GM18502 (cell line): Measurements from ENCODE around the gene ZBTB44.
"Not testable (repeated sequence)": the region's sequence is repeated elsewhere in the genome, so short reads cannot be mapped to it uniquely, and the experiment has no call there.

ENCODE experiments used
- ATAC-seq: cut with Tn5 transposase; IDR thresholded peaks from one replicate; pipeline ENCODE4 v1.9.1; 2021; ENCODE audit warnings: mild to moderate bottlenecking; ENCODE audit not compliant: unreplicated experiment, poor library complexity

ZBTB44 gene

DNA sequence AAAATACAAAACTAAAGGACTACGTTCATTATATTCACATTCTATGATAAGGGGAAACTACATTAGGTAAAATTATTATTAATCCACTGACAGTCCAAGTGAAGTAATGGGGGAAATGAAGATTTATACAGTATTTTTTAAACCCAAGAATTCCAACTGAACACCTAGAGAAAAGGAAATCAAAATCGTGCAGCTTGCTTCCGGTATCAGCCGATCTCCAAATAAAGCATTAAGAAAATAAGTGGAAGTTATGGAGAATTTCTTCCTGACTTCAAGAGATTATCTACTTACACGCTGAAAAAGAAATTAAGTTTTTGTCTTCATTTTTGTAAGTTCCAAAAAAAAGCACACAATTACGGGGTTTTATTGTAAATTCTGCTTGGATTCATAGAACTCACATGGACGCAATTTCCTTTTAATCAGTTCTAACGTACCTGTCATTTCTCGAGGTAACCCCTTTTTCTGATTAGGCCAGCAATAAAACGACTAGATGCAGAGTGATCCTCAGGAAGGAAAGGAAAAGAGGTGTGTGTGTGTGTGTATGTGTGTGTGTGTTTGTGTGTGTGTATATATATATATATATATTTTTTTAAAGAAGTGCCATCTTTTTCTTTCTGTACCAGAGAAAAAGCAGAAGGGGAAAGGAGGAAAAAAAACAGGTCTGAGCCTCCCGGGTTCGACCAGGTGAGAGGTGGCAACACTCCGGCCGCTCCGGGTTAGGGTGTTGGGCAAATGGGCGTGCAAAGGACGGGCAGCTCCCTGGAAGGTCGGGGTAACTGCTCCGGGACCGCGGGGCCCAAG is 1.1 kb downstream of the ZBTB44 start:
- ATAC-seq: no peak

DNA sequence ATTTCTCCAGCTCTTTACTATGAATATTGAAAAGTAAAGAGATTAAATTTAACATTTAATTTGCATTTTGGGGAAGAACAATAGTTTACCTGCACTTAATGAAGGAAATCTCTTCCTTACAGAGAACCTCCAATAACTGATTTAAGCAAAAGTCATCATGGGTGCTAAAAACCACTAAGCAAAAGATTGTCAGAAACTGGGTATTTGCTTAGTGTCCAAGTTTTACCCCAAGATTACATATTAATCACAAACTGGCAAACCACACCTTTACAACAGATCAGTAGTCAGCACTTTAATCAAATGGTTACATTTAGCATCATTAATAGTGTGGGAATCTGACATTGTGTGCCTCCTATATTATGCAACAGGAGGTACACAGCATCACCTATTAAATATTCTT is 2.7 kb downstream of the ZBTB44 start:
- ATAC-seq: no peak

DNA sequence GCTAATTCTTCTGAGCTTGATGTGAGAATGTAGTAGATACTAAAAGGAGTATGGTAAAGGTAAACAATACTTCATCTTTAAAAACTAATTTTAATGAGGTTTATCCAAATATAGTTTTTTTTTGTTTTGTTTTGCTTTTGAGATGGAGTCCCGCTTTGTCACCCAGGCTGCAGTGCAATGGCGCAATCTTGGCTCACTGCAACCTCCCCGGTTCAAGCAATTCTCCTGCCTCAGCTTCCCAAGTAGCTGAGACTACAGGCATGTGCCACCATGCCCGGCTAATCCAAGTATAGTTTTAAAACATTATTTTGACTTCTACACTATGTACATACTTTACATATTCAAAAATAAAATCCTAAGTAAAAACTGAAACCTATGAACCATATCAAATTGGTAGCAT is 4.1 kb downstream of the ZBTB44 start:
- ATAC-seq: no peak

DNA sequence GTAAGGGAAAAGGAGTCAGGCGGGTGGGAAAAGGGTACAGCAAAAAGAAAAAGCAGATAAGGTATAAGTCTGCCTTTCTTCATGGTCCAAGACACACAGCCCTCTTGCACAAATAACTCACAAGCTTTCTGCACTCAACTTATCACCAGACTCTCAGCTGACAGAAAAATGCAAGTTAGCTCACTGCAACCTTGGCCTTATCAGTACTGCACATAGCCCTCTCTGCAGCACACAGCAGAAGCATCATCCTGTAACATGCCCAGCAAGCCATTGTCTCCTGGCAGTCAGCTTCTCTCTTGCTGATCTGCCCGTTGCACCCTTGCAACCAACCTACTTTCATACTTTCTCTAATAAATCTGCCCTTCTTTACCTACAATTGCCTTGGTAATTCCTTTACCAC is 5.8 kb downstream of the ZBTB44 start:
- no peak for ATAC-seq

DNA sequence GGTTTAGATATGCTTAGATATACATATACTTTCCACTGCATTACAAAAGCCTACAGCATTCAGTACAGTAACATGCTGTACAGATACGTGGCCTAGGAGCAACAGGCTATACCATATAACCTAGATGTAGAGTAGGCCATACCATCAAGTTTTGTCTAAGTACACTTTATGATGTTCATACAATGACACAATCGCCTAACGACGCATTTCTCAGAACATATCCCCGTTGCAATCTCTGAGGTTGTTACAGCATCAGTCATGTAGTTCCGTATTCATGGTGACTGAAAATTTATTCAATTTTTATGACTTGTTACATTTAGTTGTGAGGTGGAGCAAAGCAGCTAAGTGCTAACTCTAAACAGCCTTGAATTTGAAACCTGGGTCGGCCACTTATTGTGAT is 6.7 kb downstream of the ZBTB44 start:
- ATAC-seq: no peak

DNA sequence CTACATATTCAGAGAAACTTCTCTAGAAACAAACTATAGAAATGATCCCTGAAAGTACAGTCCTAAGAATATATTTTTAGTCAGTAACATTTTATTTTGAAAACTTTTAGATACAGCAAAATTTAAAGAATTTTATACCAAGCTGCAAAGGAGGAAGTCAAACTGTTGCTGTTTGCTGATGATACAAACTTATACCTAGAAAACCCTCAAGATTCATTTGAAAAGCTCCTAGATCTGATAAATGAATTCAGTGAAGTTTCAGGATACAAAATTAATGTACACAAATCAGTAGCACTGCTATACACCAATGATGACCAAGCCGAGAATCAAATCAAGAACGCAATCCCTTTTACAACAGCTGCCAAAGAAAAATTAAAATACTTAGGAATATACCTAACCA is 10.1 kb downstream of the ZBTB44 start:
- no peak for ATAC-seq

DNA sequence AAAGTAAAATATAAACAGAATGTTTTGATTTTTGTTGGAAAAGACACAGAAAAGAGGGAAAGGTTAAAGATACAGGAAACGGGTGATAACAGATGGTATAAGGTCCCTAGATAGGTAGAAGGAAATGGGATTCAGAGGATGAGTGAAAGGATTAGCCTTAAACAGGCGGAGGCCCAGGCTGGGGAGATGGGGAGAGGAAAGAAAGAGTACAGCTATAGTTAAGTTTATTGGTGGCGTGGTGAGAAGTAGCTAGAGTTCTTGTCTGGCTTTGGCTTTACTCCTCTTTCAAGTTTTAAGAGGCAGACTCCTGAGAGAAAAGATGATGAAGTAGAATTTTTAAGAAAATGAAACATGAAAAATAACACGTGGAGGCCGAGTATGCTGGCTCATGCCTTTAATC is 13.7 kb downstream of the ZBTB44 start:
- ATAC-seq: no peak

DNA sequence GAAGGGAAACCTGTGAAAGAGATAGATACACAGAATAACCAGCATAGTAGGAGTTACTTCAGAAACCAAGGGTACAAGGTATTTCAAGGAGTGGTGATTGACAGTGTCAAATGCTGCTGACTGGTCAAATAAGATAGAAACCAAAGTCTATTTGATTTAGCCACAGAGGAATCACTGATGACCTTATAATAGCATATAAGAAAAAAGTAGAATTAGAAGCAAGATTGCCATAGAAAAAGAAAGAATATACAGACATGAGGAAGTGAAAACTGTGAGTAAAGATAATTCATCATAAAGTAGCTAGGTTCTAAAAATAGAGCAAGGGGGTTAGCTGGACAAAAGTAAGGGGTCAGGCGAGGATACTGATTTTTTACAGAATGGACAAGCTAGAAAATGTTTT is 14.2 kb downstream of the ZBTB44 start:
- ATAC-seq: no peak

DNA sequence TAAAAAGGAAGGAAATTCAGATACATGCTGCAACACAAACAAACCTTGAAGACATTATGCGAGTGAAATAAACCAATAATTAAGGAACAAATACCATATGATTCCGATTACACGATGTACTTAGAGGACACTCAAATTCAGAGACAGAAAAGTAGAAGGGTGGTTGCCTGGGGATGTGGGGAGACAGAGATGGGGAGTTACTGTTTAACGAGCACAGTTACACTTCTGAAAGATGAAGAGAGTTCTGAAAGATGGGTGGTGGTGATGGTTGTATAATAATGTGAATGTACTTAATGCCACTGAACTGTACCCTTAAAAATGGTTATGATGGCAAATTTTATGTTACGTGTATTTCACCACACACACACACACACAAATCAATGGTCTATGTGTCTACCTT is 14.7 kb downstream of the ZBTB44 start:
- ATAC-seq: no peak

DNA sequence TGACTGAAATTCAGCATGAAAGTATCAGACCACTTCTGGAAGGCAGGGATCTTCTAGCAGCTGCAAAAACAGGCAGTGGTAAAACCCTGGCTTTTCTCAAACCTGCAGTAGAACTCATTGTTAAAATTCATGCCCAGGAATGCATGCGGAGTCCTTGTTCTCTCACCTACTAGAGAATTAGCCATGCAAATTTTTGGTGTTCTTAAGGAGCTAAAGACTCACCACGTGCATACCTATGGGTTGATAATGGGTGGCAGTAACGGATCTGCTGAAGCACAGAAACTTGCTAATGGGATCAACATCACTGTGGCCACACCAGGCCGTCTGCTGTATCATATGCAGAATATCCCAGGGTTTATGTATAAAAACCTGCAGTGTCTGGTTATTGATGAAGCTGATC is 19.1 kb downstream of the ZBTB44 start:
- ATAC-seq: no peak

DNA sequence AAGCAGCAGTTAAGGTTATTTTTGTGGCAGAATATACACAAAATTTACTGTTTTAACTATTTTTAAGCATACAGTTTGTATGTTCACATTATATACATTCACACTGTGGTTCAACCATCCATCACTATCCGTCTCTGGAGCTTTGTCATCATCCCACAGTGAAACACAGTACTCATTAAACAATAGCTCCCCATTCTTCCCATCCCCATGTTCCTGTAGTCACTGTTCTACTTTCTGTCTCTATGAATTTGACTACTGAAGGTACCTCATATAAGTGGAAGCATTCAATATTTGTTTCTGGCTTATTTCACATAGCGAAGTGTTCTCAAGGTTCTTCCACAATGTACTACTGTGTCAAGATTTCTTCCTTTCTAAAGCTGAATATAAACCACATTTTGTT is 32.6 kb downstream of the ZBTB44 start:
- ATAC-seq: no peak

DNA sequence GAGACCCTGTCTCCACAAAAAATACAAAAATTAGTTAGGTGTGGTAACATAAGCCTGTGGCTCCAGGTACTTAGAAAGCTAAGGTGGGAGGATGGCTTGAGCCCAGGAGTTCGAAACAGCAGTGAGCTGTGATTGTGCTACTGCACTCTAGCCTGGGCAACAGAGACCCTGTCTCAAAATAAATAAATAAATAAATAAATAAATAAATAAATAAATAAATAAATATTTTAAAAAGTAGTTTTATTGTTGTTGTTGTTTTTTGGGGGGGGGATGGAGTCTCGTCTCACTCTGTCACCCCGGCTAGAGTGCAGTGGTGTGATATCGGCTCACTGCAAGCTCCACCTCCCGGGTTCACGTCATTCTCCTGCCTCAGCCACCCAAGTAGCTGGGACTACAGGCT is 33.4 kb downstream of the ZBTB44 start:
- not testable (repeated sequence) for ATAC-seq

DNA sequence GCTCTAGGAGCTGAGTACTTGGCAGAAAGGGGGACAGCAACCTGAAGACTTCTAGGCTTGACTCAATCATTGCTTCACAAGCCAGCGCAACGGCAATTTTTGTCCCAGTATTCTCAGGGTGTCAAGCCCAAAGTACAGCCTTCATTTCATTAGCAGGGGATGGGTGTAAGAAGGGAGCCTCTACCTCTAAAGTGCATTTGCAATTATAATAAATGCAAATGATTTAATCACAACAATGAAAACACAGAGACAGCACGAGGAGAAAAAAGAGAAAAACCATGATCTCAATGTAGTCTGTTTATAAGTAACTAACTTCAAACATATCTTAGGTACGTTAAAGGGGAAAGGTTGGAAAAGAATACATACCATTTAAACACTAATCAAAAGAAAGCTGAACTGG is 34.7 kb downstream of the ZBTB44 start:
- no peak for ATAC-seq

DNA sequence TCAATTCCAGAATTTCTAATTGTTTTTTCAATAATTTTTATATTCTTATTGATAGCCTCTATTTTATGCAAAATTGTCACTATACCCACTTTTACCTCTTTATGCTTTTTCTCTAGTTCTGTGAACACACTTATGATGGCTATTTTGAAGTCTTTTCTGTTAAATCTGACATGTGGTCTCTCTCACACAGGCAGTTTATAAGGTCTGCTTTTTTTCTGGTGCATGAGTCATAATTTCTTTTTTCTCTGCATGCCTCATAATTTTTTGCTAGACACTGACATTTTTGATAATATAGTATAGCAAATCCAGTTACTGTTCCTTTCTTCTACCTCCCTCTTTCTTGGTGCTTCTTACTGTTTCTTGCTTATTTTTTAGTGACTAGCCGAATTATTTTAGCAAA is 36.0 kb downstream of the ZBTB44 start:
- ATAC-seq: no peak

DNA sequence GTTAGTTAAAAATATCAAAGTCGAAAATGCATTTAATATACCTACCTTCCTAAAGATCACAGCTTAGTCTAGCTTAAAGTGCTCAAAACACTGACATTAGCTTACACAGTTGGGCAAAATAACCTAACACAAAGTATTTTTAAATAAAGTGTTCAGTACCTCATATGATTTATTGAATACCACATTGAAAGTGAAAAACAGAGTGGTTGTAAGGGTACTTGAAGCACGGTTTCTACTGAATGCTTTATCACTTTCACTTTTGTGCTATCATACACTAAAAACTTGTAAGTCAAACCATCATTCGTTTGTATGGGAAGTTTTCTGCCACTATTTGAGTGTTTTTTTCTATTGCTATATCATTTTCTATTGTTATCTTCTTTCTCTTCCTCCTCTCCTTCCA is 36.6 kb downstream of the ZBTB44 start:
- ATAC-seq: no peak

DNA sequence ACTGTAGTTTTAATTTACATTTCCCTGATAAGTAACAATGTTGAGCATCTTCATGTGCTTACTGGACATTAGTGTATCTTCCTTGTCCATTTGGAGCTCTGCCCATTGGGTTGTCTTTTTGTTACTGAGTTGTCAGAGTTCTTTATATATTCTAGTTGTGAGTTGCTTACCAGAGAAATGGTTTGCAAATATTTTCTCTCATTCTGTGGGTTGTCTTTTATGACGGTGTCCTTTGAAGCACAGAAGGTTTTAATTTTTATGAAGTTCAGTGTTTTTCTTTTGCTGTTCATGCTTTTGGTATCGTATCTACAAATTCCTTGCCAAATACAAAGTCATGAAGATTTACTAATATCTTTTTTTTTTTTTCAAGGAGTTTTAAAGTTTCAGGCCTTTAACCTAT is 42.4 kb downstream of the ZBTB44 start:
- no peak for ATAC-seq

DNA sequence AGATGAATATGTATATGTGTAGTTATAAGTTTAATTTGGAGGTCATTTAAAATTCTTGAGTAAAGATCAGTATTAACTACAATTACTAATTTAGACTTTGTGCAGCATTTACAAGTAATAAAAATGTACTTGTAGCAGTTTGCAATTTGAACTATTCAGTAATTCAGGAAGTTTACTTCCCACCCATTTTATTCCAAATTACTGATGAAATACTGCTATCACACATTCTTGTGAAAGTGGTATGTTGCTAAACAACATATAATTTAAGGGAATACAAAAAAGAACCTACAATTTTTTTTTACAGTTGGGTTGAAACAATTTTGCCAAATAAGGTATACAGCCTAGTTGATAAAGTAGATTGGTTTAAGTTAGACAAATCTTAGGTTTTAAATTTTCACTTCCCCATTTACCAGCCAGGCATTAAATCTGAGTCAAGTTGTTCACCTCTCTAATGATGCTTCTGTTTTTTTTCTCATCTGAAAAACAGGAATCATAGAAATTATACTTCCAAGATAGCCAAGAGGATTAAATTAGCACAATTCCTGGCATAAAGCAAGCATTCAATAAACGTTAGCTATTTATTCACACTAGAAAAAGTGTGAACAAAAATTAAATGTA is 45.3 kb downstream of the ZBTB44 start:
- ATAC-seq: peak; percentile 88

DNA sequence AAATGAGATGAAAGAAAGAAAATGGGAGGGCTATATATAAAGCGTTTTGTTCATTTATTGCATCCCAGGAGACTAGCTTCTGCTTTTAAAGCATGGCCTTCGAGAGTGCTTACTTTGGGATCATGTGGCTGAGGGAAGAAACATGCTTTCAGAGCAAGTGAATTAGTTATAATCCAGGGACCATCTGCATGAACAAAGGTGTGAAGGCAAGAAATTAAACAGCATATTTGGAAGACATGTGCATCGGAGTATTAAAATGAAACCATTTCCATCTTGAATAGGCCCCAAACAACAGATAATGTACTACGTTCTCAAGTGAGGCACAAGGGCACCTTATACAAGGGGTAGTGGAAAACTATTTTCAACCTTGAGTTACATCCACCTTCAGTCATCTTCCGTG is 51.4 kb downstream of the ZBTB44 start:
- no peak for ATAC-seq

DNA sequence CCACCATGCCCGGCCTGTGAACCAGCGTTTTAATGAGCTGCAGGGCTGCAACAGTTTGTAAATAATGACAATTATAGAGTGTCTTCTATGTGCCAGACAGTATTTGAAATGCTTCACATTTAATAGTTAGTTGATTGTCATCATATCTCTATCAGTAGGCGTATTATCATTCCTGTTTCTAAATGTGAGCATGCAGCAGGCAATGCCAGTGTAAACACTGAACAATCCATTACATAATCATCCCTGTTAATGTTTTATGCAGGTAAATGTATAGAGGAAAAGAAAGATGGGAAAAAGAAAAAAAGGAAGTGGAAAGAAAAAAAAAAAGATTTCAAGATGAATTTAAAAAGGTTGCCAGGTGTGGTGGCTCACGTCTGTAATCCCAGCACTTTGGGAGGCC is 52.3 kb downstream of the ZBTB44 start:
- ATAC-seq: no peak

DNA sequence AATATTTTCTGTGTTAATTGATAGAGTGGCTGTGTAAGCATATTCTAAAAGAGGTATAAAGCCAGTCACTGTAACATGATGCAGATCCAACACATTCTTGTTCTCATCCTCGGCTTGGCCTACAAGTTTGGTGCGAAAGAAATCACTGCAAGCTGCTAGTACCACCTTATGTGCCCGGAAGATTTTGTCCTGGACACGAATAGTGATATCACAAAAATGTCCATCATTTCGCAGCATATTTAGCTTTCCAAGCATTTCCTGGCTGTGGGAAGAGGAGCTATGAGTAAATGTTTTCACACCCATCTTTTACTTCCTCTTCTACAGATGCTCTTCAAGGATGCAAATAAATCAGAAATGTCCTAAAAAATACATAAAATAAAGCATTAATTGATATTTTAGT is 53.1 kb downstream of the ZBTB44 start:
- no peak for ATAC-seq

DNA sequence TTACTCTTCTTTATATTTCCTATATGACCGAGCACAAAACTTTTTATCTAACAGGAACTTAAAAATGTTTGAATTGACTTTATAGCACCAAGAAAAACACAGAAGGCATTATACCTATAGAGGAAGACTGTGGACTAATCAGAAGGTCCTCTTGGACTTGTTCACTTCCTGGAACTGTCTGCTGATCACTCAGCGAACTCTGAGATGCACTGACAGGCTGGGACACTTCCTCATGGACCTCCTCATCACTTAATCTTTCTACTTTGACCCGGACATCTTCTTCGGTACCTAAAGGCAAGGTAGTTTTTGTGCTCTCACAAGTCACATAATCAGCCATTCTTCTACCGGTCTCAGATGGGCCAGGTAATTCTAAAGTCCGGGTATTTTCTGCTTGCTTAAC is 54.0 kb downstream of the ZBTB44 start:
- no peak for ATAC-seq

DNA sequence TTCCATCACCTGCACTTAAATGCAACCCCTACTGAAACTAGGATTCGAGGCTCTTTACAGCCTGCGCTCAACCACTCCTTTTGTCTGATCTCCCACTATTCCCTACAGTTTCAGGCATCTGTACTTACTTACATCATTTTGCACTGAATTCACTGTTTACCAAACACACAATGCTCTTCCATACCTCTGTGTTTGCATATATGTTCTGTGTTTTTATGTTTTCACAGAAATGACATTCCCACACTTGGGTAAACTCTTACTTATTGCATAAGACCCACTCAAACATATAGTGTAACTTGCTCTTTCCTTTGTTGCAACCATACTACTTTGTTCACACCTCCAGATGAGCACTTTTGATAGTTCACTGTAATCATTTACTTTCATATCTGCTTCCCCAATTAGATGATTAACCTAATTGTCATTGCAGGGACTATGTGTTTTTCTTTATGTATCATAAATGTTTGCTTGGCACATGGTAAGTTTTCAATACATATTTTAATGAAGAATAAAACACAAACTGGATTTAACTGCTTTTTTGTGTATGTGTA is 54.6 kb downstream of the ZBTB44 start:
- no peak for ATAC-seq
